ENCODE data around the gene STK32B.
A peak's percentile ranks its signal among the peaks of the same experiment; 100 is the strongest.

The STK32B gene

DNA sequence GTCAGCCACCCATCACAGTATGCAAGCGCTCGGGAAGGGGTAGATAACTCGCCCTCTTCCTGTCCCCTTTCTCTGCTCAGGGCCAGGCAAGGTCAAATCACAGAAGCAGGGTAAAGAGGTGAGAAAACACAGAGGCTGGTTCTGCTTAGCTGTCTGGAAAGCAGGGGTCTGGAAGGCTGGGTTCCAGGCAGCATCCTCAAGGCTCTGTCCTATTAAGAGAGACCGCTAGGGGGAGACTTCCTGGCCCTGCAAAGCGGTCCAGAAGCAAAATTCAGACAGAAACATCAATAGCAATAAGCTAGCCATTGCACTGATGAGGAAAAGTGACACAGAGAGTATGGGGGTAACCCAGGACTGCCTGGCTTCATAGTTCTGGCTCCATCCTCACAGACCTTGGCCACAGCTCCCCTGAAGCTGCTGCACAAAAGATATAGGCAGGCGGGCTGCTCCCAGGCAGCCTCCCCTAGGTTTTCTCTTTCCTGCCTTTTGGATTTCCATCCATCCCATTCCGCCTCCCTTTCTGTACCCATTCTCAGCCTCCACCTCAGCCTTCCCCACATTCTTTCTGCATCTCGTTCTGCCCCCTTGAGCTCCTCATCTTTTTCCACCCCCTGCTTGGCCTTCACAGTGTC lies 348.6 kb downstream of the STK32B start:
- peak; percentile 46 for TF ChIP-seq RAD21 (IDR thresholded peaks at IDR 0.05; ENCODE audit: low read depth)
- TF ChIP-seq FOXM1 (IDR thresholded peaks at IDR 0.05; ENCODE audit: borderline replicate concordance, low read depth), result no peak
- no peak for TF ChIP-seq USF1 (IDR thresholded peaks at IDR 0.05)
- no peak for TF ChIP-seq YY1 (IDR thresholded peaks at IDR 0.05; ENCODE audit: low read depth)

GRCh38 chr4:5403746-5404497 lies 352.6 kb downstream of the STK32B start:
- TF ChIP-seq RAD21 (IDR thresholded peaks at IDR 0.05; ENCODE audit: low read depth), result no peak

DNA sequence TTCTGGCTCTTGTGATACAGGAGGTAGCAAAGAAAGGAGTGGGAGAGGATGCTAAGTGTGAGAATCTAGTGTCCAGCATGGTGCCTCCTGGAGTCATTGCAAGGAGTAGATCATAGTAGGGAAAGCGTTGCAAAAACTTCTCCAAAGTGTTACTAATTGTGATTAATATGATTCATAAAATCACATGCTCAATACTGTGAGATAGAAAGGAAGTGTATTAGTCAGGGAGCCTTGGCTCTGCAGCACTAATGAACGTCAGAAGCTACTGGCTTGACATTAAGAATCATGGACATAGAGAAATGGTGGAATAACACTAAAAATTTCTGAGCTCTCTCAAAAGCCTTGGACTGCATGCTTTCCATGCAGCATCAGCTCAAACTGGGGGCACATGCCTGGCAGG lies 358.0 kb downstream of the STK32B start:
- no peak for TF ChIP-seq TCF12 (IDR thresholded peaks at IDR 0.05; ENCODE audit: low read depth)
- no peak for TF ChIP-seq FOXM1 (IDR thresholded peaks at IDR 0.05; ENCODE audit: borderline replicate concordance, low read depth)
- TF ChIP-seq USF1 (IDR thresholded peaks at IDR 0.05), result no peak
- no peak for TF ChIP-seq TAF1 (IDR thresholded peaks at IDR 0.05; ENCODE audit: low read depth)
- TF ChIP-seq YY1 (IDR thresholded peaks at IDR 0.05; ENCODE audit: low read depth), result no peak
- TF ChIP-seq CREB1 (IDR thresholded peaks at IDR 0.05; ENCODE audit: low read depth), result no peak
- TF ChIP-seq EGR1 (IDR thresholded peaks at IDR 0.05), result no peak
- TF ChIP-seq, protein P1, sequence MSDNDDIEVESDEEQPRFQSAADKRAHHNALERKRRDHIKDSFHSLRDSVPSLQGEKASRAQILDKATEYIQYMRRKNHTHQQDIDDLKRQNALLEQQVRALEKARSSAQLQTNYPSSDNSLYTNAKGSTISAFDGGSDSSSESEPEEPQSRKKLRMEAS (IDR thresholded peaks at IDR 0.05), result no peak
- TF ChIP-seq REST (IDR thresholded peaks at IDR 0.05; ENCODE audit: low read depth), result no peak
- TF ChIP-seq EP300 (IDR thresholded peaks at IDR 0.05; ENCODE audit: borderline replicate concordance), result no peak
- no peak for TF ChIP-seq NFIC (IDR thresholded peaks at IDR 0.05)
- no peak for TF ChIP-seq CEBPB (IDR thresholded peaks at IDR 0.05)
- TF ChIP-seq TEAD4 (IDR thresholded peaks at IDR 0.05), result no peak
- TF ChIP-seq RAD21 (IDR thresholded peaks at IDR 0.05; ENCODE audit: low read depth), result no peak
- no peak for TF ChIP-seq ZBTB7A (IDR thresholded peaks at IDR 0.05; ENCODE audit: low read depth)

GRCh38 chr4:5409972-5410618 lies 358.8 kb downstream of the STK32B start:
- TF ChIP-seq, protein P1 (IDR thresholded peaks at IDR 0.05), result no peak
- TF ChIP-seq RAD21 (IDR thresholded peaks at IDR 0.05; ENCODE audit: low read depth) (no peak), NFIC (IDR thresholded peaks at IDR 0.05) (no peak), TAF1 (IDR thresholded peaks at IDR 0.05; ENCODE audit: low read depth) (no peak), USF1 (IDR thresholded peaks at IDR 0.05) (no peak), EGR1 (IDR thresholded peaks at IDR 0.05) (no peak), YY1 (IDR thresholded peaks at IDR 0.05; ENCODE audit: low read depth) (no peak), FOXM1 (IDR thresholded peaks at IDR 0.05; ENCODE audit: borderline replicate concordance, low read depth) (no peak), TEAD4 (IDR thresholded peaks at IDR 0.05) (no peak), REST (IDR thresholded peaks at IDR 0.05; ENCODE audit: low read depth) (no peak), ZBTB7A (IDR thresholded peaks at IDR 0.05; ENCODE audit: low read depth) (no peak)

- TF ChIP-seq NFIC (IDR thresholded peaks at IDR 0.05) (no peak), CEBPB (IDR thresholded peaks at IDR 0.05) (no peak), EGR1 (IDR thresholded peaks at IDR 0.05) (no peak), YY1 (IDR thresholded peaks at IDR 0.05; ENCODE audit: low read depth) (no peak), CREB1 (IDR thresholded peaks at IDR 0.05; ENCODE audit: low read depth) (no peak), TCF12 (IDR thresholded peaks at IDR 0.05; ENCODE audit: low read depth) (no peak), USF1 (IDR thresholded peaks at IDR 0.05) (no peak), REST (IDR thresholded peaks at IDR 0.05; ENCODE audit: low read depth) (no peak), FOXM1 (IDR thresholded peaks at IDR 0.05; ENCODE audit: borderline replicate concordance, low read depth) (no peak)
- TF ChIP-seq, protein P1 (IDR thresholded peaks at IDR 0.05), result no peak
Measured at GRCh38 chr4:5412296-5412695, 361.0 kb downstream of the STK32B start.

All from Ishikawa (cell line).